ENCODE measurements around the gene NANP.

The NANP gene

DNA sequence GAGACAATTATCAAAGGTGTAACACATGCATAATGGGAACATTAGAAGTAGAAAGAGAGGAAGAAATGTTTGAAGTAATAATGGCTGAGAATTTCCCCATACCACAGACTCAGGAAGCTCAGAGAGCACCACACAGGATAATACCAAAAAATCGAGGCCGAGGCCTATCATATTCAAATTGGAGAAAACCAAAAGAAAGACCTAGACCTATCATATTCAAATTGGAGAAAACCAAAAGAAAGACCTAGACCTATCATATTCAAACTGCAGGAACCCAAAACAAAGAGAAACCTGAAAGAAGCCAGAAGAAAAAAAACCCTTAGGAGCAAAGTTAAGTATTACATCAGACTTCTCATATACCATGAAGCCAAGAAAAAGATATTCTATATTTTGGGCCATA lies 56.5 kb downstream of the NANP start:
- DNase-seq, result no peak

DNA sequence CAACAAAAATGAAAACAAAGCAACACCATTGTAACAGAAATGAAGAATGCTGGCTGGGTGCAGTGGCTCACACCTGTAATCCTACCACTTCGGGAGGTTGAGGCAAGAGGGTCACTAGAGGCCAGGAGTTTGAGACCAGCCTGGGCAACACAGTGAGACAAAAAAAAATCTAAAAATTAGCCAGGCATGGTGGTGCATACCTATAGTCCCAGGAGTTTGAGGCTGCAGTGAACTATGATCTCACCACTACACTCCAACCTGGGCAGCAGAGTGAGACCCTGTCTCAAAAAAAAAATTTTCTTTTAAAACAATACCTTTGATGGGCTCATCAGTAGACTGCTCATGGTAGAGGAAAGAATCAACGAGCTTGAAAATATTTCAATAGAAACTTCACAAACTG lies 57.0 kb downstream of the NANP start:
- DNase-seq, result no peak

DNA sequence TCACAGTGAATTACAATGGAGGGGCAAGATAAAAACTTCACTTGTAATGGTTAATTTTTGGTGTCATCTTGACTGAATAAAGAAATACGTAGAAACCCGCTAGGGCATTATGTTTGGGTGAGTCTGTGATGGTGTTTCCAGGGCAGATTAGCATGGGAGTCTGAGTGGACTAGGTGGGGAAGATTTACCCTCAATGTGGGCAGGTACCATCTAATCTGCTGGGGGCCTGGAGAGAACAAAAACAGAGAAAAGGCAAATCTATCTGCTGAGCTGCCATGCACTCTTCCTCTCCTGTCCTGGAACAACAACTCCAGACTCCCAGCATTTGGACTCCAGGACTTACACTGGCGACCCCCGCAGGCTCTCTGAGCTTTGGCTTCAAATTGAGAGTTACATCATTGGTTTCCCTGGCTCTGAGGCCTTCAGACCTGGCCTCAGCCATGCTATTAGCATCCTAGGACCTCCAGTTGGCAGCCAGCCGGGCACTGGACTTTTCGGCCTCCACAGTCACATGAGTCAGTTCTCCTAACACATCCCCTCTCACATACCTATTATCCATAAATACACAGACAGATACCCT lies 58.1 kb downstream of the NANP start:
- DNase-seq, result no peak

DNA sequence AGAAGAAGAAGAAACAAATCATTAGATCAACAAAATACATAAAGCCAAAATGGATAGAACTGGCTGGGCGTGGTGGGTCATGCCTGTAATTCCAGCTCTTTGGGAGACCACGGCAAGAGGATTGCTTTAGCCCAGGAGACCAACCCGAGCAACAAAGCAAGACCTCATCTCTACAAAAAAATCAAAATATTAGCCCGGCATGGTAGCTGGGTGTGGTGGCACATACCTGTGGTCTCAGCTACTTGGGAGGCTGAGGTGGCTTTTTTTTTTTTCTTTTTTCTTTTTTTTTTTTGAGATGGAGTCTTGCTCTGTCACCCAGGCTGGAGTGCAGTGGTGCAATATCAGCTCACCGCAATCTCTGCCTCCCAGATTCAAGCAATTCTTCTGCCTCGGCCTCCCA lies 59.9 kb downstream of the NANP start:
- DNase-seq, result no peak

DNA sequence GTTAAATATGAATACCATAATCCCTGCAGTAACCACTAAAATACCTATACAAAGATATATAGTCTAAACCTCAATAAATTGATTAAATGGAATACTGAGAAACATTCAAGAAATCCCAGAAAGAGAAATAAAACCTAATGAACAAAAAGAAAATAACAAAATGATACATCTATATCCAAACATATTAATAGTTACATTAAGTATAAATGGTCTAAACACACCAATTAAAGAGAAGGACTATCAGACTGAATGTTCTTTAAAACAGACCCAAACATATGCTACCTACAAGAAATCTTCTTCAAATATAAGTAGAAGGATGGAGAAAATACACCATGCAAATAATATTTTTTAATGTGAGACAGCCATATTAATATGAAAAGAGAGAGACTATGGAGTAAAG lies 60.5 kb downstream of the NANP start:
- DNase-seq, result no peak
